NCI-H2196 (cell line): ENCODE data around the gene HLA-DOA.

Source experiments
- DNase-seq: peaks from one replicate; lab custom pipeline; 2025; ENCODE audit not compliant: unreplicated experiment; lab: John Stamatoyannopoulos, UW

HLA-DOA gene

GRCh38 chr6:32979720-32980487 is 29.5 kb downstream of the HLA-DOA start:
- DNase-seq: no peak

- DNase-seq: no peak
Measured at GRCh38 chr6:32977953-32978324, 31.5 kb downstream of the HLA-DOA start.

- no peak for DNase-seq
Measured at GRCh38 chr6:32977272-32977952, 32.0 kb downstream of the HLA-DOA start.

- no peak for DNase-seq
Measured at GRCh38 chr6:32976334-32977069, 32.9 kb downstream of the HLA-DOA start.

- DNase-seq: no peak
Measured at GRCh38 chr6:32975886-32976285, 33.5 kb downstream of the HLA-DOA start.

GRCh38 chr6:32974541-32975308 is 34.7 kb downstream of the HLA-DOA start:
- no peak for DNase-seq

- peak; percentile 15 for DNase-seq
Measured at GRCh38 chr6:32974016-32974333, 35.4 kb downstream of the HLA-DOA start.

GRCh38 chr6:32973144-32974015 is 36.0 kb downstream of the HLA-DOA start:
- DNase-seq: peak; percentile 46

GRCh38 chr6:32972353-32973143 is 36.8 kb downstream of the HLA-DOA start:
- DNase-seq: peak; percentile 52

GRCh38 chr6:32971581-32972352 is 37.6 kb downstream of the HLA-DOA start:
- DNase-seq: peak; percentile 100

GRCh38 chr6:32971242-32971580 is 38.2 kb downstream of the HLA-DOA start:
- no peak for DNase-seq

GRCh38 chr6:32970413-32971241 is 38.8 kb downstream of the HLA-DOA start:
- peak; percentile 87 for DNase-seq

- peak; percentile 79 for DNase-seq
Measured at GRCh38 chr6:32969685-32970412, 39.5 kb downstream of the HLA-DOA start.

- DNase-seq: peak; percentile 73
Measured at GRCh38 chr6:32968867-32969684, 40.3 kb downstream of the HLA-DOA start.

- peak; percentile 95 for DNase-seq
Measured at GRCh38 chr6:32968093-32968866, 41.1 kb downstream of the HLA-DOA start, which contains the start of gene BRD2. Gene BRD2 (plus strand): TSS chr6:32968594. CDS start chr6:32972899, 4,305 bp downstream.
